HepG2 (cell line): ENCODE data around the gene ZNF606. TPM values are rescaled to one million over a fixed set of nuclear protein-coding genes. Genes with fewer than 3 reads are reported as not detected.

ENCODE experiments used
- ATF7-NPFF ChIP-seq: sonication (generic); formaldehyde crosslinking; IDR thresholded peaks from 2 replicates; pipeline ENCODE4 v1.8.1; 2023; ENCODE audit warnings: mild to moderate bottlenecking, low read depth, missing genetic modification reagents, moderate library complexity
- ELF4 ChIP-seq: sonication (generic); formaldehyde crosslinking; IDR thresholded peaks from 2 replicates; pipeline ENCODE4 v1.5.0; 2020; ENCODE audit warnings: missing genetic modification reagents, mild to moderate bottlenecking, moderate library complexity, borderline replicate concordance
- ETV5 ChIP-seq: IDR thresholded peaks from 2 replicates; pipeline ENCODE4 v1.6.1; 2018; ENCODE audit warnings: missing biosample characterization, missing genetic modification reagents, inconsistent platforms, borderline replicate concordance
- GPN1 ChIP-seq: sonication (generic); formaldehyde crosslinking; IDR thresholded peaks from 2 replicates; pipeline ENCODE4 v1.5.1; 2020; ENCODE audit warnings: missing genetic modification reagents, borderline replicate concordance
- HIVEP1 ChIP-seq: sonication (generic); formaldehyde crosslinking; IDR thresholded peaks from 2 replicates; pipeline ENCODE4 v1.4.0; 2020; ENCODE audit warnings: mild to moderate bottlenecking, missing genetic modification reagents
- KLF6 ChIP-seq: IDR thresholded peaks from 2 replicates; pipeline ENCODE4 v1.8.0; 2016; ENCODE audit warnings: missing biosample characterization, missing genetic modification reagents
- MTA3 ChIP-seq: sonication (generic); formaldehyde crosslinking; IDR thresholded peaks from 2 replicates; pipeline ENCODE4 v1.4.0; 2020; ENCODE audit warnings: missing genetic modification reagents
- NFE2L1 ChIP-seq: sonication (generic); formaldehyde crosslinking; IDR thresholded peaks from 2 replicates; pipeline ENCODE4 v1.4.0; 2020; ENCODE audit warnings: missing genetic modification reagents, mild to moderate bottlenecking, borderline replicate concordance
- PAXIP1 ChIP-seq: sonication (generic); formaldehyde crosslinking; conservative IDR thresholded peaks from 2 replicates; pipeline ENCODE4 v1.4.0; 2020; ENCODE audit warnings: mild to moderate bottlenecking, missing genetic modification reagents, moderate library complexity
- PITX1 ChIP-seq: sonication (generic); formaldehyde crosslinking; IDR thresholded peaks from 2 replicates; pipeline ENCODE4 v1.5.1; 2020; ENCODE audit warnings: mild to moderate bottlenecking, missing genetic modification reagents
- SMAD9 ChIP-seq: sonication (generic); formaldehyde crosslinking; IDR thresholded peaks from 2 replicates; pipeline ENCODE4 v1.5.1; 2020; ENCODE audit warnings: mild to moderate bottlenecking, missing genetic modification reagents
- TRAFD1 ChIP-seq: sonication (generic); formaldehyde crosslinking; IDR thresholded peaks from 2 replicates; pipeline ENCODE4 v1.5.1; 2020; ENCODE audit warnings: missing genetic modification reagents, mild to moderate bottlenecking, borderline replicate concordance
- ZBTB8A ChIP-seq: sonication (generic); formaldehyde crosslinking; IDR thresholded peaks from 2 replicates; pipeline ENCODE4 v1.4.0; 2020; ENCODE audit warnings: mild to moderate bottlenecking, low read depth, missing genetic modification reagents, borderline replicate concordance
- ZNF20 ChIP-seq: sonication (generic); formaldehyde crosslinking; IDR thresholded peaks from 2 replicates; pipeline ENCODE4 v1.4.0; 2020; ENCODE audit warnings: mild to moderate bottlenecking, moderate library complexity, missing genetic modification reagents
- ZNF350 ChIP-seq: sonication (generic); formaldehyde crosslinking; IDR thresholded peaks from 2 replicates; pipeline ENCODE4 v1.4.0; 2020; ENCODE audit warnings: mild to moderate bottlenecking, low read depth, missing genetic modification reagents, borderline replicate concordance
- ZNF513 ChIP-seq: sonication (generic); formaldehyde crosslinking; conservative IDR thresholded peaks from 2 replicates; pipeline ENCODE4 v1.5.0; 2020; ENCODE audit warnings: missing genetic modification reagents
- ZNF563 ChIP-seq: sonication (generic); formaldehyde crosslinking; IDR thresholded peaks from 2 replicates; pipeline ENCODE4 v1.8.0; 2022; ENCODE audit warnings: mild to moderate bottlenecking, moderate library complexity, missing genetic modification reagents
- ZNF678 ChIP-seq: sonication (generic); formaldehyde crosslinking; IDR thresholded peaks from 2 replicates; pipeline ENCODE4 v1.4.0; 2020; ENCODE audit warnings: mild to moderate bottlenecking, missing genetic modification reagents
- ZNF710 ChIP-seq: sonication (generic); formaldehyde crosslinking; IDR thresholded peaks from 2 replicates; pipeline ENCODE4 v1.5.0; 2020; ENCODE audit warnings: mild to moderate bottlenecking, missing genetic modification reagents, borderline replicate concordance
- ZNF773 ChIP-seq: sonication (generic); formaldehyde crosslinking; IDR thresholded peaks from 2 replicates; pipeline ENCODE4 v1.4.0; 2020; ENCODE audit warnings: missing genetic modification reagents, borderline replicate concordance
- ZNF782 ChIP-seq: sonication (generic); formaldehyde crosslinking; IDR thresholded peaks from 2 replicates; pipeline ENCODE4 v1.4.0; 2020; ENCODE audit warnings: missing genetic modification reagents, mild to moderate bottlenecking, borderline replicate concordance
- polyA plus RNA-seq, 8 experiments: library from polyadenylated mRNA; depleted of rRNA in 3 of 8; stranded (reverse) in 7 of 8; unstranded in 1 of 8; fragments of >200 nt; fragmentation: Illumina TruSeq in 4 of 8; extraction: Trizol in 4 of 8; gene quantifications; 2 replicates each; pipeline versions ENCODE4 v1.2.1 to v1.2.3, GENCODE V29; 2011 to 2016; ENCODE audit warnings: low read depth in 4 of 8, missing spikeins in 1 of 8, mixed read lengths in 1 of 8; ENCODE audit not compliant: insufficient read depth in 1 of 8
- total RNA-seq, 5 experiments: library from RNA; depleted of rRNA; stranded (reverse); fragments of >200 nt; fragmentation: Illumina TruSeq; extraction: Trizol; gene quantifications; 2 replicates each; pipeline ENCODE4 v1.2.3, GENCODE V29; 2016; ENCODE audit warnings: low read depth in 1 of 5

The ZNF606 gene
- total and polyA plus RNA-seq, 2 of the 13 experiments (the other 11 are each of a cell fraction or from before 2014, with no cell fraction given) = 4.2 to 14.8 TPM

- TF ChIP-seq TRAFD1 (CRISPR knock-in tag) = 0 out of 2 replicates have a peak, but pooled peaks have one; percentile 39
- no peak for TF ChIP-seq ZBTB8A (CRISPR knock-in tag)
- no peak for TF ChIP-seq NFE2L1 (CRISPR knock-in tag)
- peak; percentile 60; the same call in 1 of the 2 replicates for TF ChIP-seq ZNF350
- TF ChIP-seq ZNF20 (CRISPR knock-in tag) = no peak
- no peak for TF ChIP-seq ZNF710 (CRISPR knock-in tag)
- TF ChIP-seq ETV5 (CRISPR knock-in tag) = peak; percentile 34; the same call in 1 of the 2 replicates
- TF ChIP-seq ZNF513 = no peak
- peak; percentile 36; the same call in 1 of the 2 replicates for TF ChIP-seq HIVEP1
- no peak for TF ChIP-seq ATF7-NPFF (CRISPR knock-in tag)
- TF ChIP-seq KLF6 (CRISPR knock-in tag) = no peak
- TF ChIP-seq PAXIP1 = peak; percentile 62
- no peak for TF ChIP-seq SMAD9 (CRISPR knock-in tag)
- no peak for TF ChIP-seq ELF4 (CRISPR knock-in tag)
- TF ChIP-seq GPN1 = no peak
- TF ChIP-seq PITX1 = peak; percentile 51; the same call in 1 of the 2 replicates
- no peak for TF ChIP-seq ZNF563 (CRISPR knock-in tag)
- no peak for TF ChIP-seq MTA3 (CRISPR knock-in tag)
- 0 out of 2 replicates have a peak, but pooled peaks have one; percentile 32 for TF ChIP-seq ZNF782
- TF ChIP-seq ZNF773 = no peak
- TF ChIP-seq ZNF678 (CRISPR knock-in tag) = no peak
These were observed 36.1 kb upstream of the ZNF606 start (continued) for GRCh38 chr19:58038688-58039204.
